Chondrocyte (in vitro differentiated cells): ENCODE results near the gene CFL2. TPM values are rescaled to one million over a fixed set of nuclear protein-coding genes. Genes with fewer than 3 reads are reported as not detected.

Experiments used
- DNase-seq: peaks from one replicate; pipeline ENCODE4 v3.0.0; 2021; ENCODE audit warnings: mixed read lengths, low spot score
- H3K27ac Mint-ChIP-seq: one replicate; pipeline ENCODE4 v1.8.0; 2021; ENCODE audit warnings: mild to moderate bottlenecking, moderate library complexity, mixed read lengths; ENCODE audit not compliant: unreplicated experiment
- H3K27me3 Mint-ChIP-seq: 2 replicates; pipeline ENCODE4 v1.8.0; 2021; ENCODE audit warnings: low read depth, mixed read lengths
- H3K36me3 Mint-ChIP-seq: 2 replicates; pipeline ENCODE4 v1.8.0; 2021; ENCODE audit warnings: low read depth, mixed read lengths
- H3K4me1 Mint-ChIP-seq: 2 replicates; pipeline ENCODE4 v1.8.0; 2021; ENCODE audit warnings: low read depth, mild to moderate bottlenecking, mixed read lengths
- H3K4me3 Mint-ChIP-seq: one replicate; pipeline ENCODE4 v1.8.0; 2021; ENCODE audit warnings: mild to moderate bottlenecking, moderate library complexity, mixed read lengths; ENCODE audit not compliant: unreplicated experiment
- H3K9me3 Mint-ChIP-seq: 2 replicates; pipeline ENCODE4 v1.8.0; 2021; ENCODE audit warnings: low read depth, mixed read lengths
- CTCF ChIP-seq: fragments of 200-600 bp; sonication (generic); IDR thresholded peaks from 2 replicates; pipeline ENCODE4 v1.5.0; 2021; ENCODE audit warnings: antibody characterized with exemption, mild to moderate bottlenecking, moderate library complexity
- total RNA-seq: library from RNA; stranded (reverse); gene quantifications from 3 replicates; pipeline ENCODE4 v1.2.1, GENCODE V29; 2021

The CFL2 gene
- total RNA-seq, 1 donor from 2014 or later, result 84.5 TPM

DNA sequence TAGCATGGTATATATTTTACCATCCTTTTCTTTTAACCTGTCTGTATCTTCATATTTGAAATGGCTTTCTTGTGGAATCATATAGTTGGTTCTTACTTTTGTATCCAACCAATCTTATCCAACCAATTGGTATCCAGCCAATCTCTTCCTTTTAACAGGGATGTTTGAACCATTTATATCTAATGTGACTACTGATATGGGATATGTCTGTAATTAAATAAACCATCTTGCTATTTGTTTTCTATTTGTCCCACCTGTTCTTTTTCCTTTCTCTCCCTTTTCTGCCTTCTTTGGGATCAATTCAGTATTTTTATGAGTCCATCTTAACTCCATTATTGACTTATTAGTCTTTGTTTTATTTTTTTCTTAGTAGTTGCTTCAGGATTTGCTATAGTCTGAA lies 53.6 kb downstream of the CFL2 start:
- Mint-ChIP-seq H3K4me3 (no peak overlapping the region), H3K9me3 (peaks cover 7% of the 10 kb centered on the region), H3K27me3 (no peaks in the 10 kb centered on the region), H3K27ac (no peak overlapping the region), H3K4me1 (peaks cover 13% of the 10 kb centered on the region), H3K36me3 (no peaks in the 10 kb centered on the region)
- DNase-seq, result no peak
- TF ChIP-seq CTCF, result no peak

Other genes starting within 250 kb of the CFL2 start
- 22.8 to 27.9 TPM (median 27.0 TPM) in 3 replicates for gene EAPP, start 174.9 kb downstream of the CFL2 start, total RNA-seq
- 72.6 to 93.5 TPM (median 91.7 TPM) in 3 replicates for gene SNX6, start 84.4 kb downstream of the CFL2 start, total RNA-seq
- 22.5 to 27.0 TPM (median 25.0 TPM) in 3 replicates for gene BAZ1A, start 160.8 kb upstream of the CFL2 start, total RNA-seq